HEK293 (cell line): ENCODE results near the gene SEM1.

ENCODE experiments used
- CTCF ChIA-PET: fragments of 350-600 bp; formaldehyde crosslinking; extraction: SDS; loops from one replicate; lab custom pipeline; 2021; ENCODE audit warnings: antibody characterized with exemption; lab: Yijun Ruan, JAX
- POLR2A ChIA-PET: fragments of 300-600 bp; formaldehyde crosslinking; extraction: SDS; loops from one replicate; lab custom pipeline; 2020; ENCODE audit warnings: antibody characterized with exemption, inconsistent platforms; lab: Yijun Ruan, JAX
- H3K27ac ChIP-seq: fragments of 200-500 bp; sonication (Bioruptor generic); 2 replicates; pipeline ENCODE4 v1.5.1; 2014; ENCODE audit warnings: low read depth, low read length, control low read depth, inconsistent platforms; ENCODE audit errors: extremely low read depth
- H3K36me3 ChIP-seq, 2 experiments: fragments of 200-500 bp in 1 of 2; sonication (Bioruptor generic) in 1 of 2; 1 replicate in 1 of 2; 2 replicates in 1 of 2; pipeline ENCODE4 v1.5.1; 2014 to 2017; ENCODE audit warnings: inconsistent platforms in 2 of 2, low read length in 2 of 2; ENCODE audit not compliant: control insufficient read depth in 2 of 2, insufficient read depth in 1 of 2
- H3K4me1 ChIP-seq: fragments of 200-500 bp; sonication (Bioruptor generic); 2 replicates; pipeline ENCODE4 v1.5.1; 2014; ENCODE audit warnings: mild to moderate bottlenecking, low read length, inconsistent platforms; ENCODE audit not compliant: control insufficient read depth, insufficient read depth
- H3K4me3 ChIP-seq: 2 replicates; pipeline ENCODE4 v1.5.1; 2011; ENCODE audit warnings: low read depth, mild to moderate bottlenecking, control low read depth, low read length, moderate library complexity
- H3K9me3 ChIP-seq: fragments of 200-500 bp; sonication (Bioruptor generic); 2 replicates; pipeline ENCODE4 v1.5.1; 2014; ENCODE audit warnings: low read depth, low read length, inconsistent platforms; ENCODE audit not compliant: control insufficient read depth, insufficient read depth
- ATF2 ChIP-seq: fragments of 450-650 bp; formaldehyde crosslinking; IDR thresholded peaks from 2 replicates; pipeline ENCODE4 v1.5.1; 2016; ENCODE audit warnings: missing biosample characterization, missing genetic modification characterization, low read depth
- ELK4 ChIP-seq: IDR thresholded peaks from 2 replicates; pipeline ENCODE4 v1.6.1; 2011; ENCODE audit warnings: mild to moderate bottlenecking, low read depth, low read length, borderline replicate concordance
- GLI4 ChIP-seq: fragments of 450-650 bp; formaldehyde crosslinking; IDR thresholded peaks from 2 replicates; pipeline ENCODE4 v1.5.1; 2016; ENCODE audit warnings: missing biosample characterization, missing genetic modification characterization
- HOXA7 ChIP-seq: sonication (generic); formaldehyde crosslinking; IDR thresholded peaks from 2 replicates; pipeline ENCODE4 v1.8.1; 2022; ENCODE audit warnings: missing genetic modification reagents, borderline replicate concordance
- KLF7 ChIP-seq: fragments of 450-650 bp; formaldehyde crosslinking; IDR thresholded peaks from 2 replicates; pipeline ENCODE4 v1.5.1; 2016; ENCODE audit warnings: missing biosample characterization, missing genetic modification characterization, borderline replicate concordance
- KLF8 ChIP-seq: fragments of 450-650 bp; formaldehyde crosslinking; IDR thresholded peaks from 2 replicates; pipeline ENCODE4 v1.5.1; 2016; ENCODE audit warnings: missing biosample characterization, missing genetic modification characterization
- KLF9 ChIP-seq: fragments of 450-650 bp; formaldehyde crosslinking; IDR thresholded peaks from 2 replicates; pipeline ENCODE4 v1.5.1; 2016; ENCODE audit warnings: missing biosample characterization, missing genetic modification characterization, low read depth
- PRDM2 ChIP-seq: fragments of 450-650 bp; formaldehyde crosslinking; IDR thresholded peaks from 2 replicates; pipeline ENCODE4 v1.5.1; 2016; ENCODE audit warnings: missing biosample characterization, missing genetic modification characterization, borderline replicate concordance
- SP2 ChIP-seq: fragments of 450-650 bp; formaldehyde crosslinking; IDR thresholded peaks from 2 replicates; pipeline ENCODE4 v1.5.1; 2016; ENCODE audit warnings: missing biosample characterization, missing genetic modification characterization
- ZBTB1 ChIP-seq: fragments of 450-650 bp; formaldehyde crosslinking; IDR thresholded peaks from 2 replicates; pipeline ENCODE4 v1.5.1; 2016; ENCODE audit warnings: missing biosample characterization, missing genetic modification characterization
- ZBTB48 ChIP-seq: fragments of 450-650 bp; formaldehyde crosslinking; IDR thresholded peaks from 2 replicates; pipeline ENCODE4 v1.5.1; 2016; ENCODE audit warnings: missing biosample characterization, missing genetic modification characterization
- ZBTB8A ChIP-seq: fragments of 450-650 bp; formaldehyde crosslinking; IDR thresholded peaks from 2 replicates; pipeline ENCODE4 v1.5.1; 2016; ENCODE audit warnings: missing biosample characterization, missing genetic modification characterization
- ZNF121 ChIP-seq: fragments of 450-650 bp; formaldehyde crosslinking; IDR thresholded peaks from 2 replicates; pipeline ENCODE4 v1.5.1; 2016; ENCODE audit warnings: missing biosample characterization, missing genetic modification characterization
- ZNF211 ChIP-seq: fragments of 450-650 bp; formaldehyde crosslinking; IDR thresholded peaks from 2 replicates; pipeline ENCODE4 v1.5.1; 2016; ENCODE audit warnings: low read depth, missing biosample characterization, missing genetic modification characterization
- ZNF223 ChIP-seq: fragments of 450-650 bp; formaldehyde crosslinking; IDR thresholded peaks from 2 replicates; pipeline ENCODE4 v1.5.1; 2016; ENCODE audit warnings: missing biosample characterization, missing genetic modification characterization
- ZNF341 ChIP-seq: fragments of 450-650 bp; formaldehyde crosslinking; IDR thresholded peaks from 2 replicates; pipeline ENCODE4; 2016; ENCODE audit warnings: low read depth, missing biosample characterization, missing genetic modification characterization
- ZNF362 ChIP-seq: fragments of 450-650 bp; formaldehyde crosslinking; IDR thresholded peaks from 2 replicates; pipeline ENCODE4 v1.5.1; 2016; ENCODE audit warnings: missing biosample characterization, missing genetic modification characterization
- ZNF433 ChIP-seq: fragments of 450-650 bp; formaldehyde crosslinking; IDR thresholded peaks from 2 replicates; pipeline ENCODE4 v1.5.1; 2016; ENCODE audit warnings: missing biosample characterization, missing genetic modification characterization, low read depth
- ZNF449 ChIP-seq: fragments of 450-650 bp; formaldehyde crosslinking; IDR thresholded peaks from 2 replicates; pipeline ENCODE4 v1.5.1; 2017; ENCODE audit warnings: missing biosample characterization, mild to moderate bottlenecking, missing genetic modification characterization, moderate library complexity
- ZNF501 ChIP-seq: fragments of 450-650 bp; formaldehyde crosslinking; IDR thresholded peaks from 2 replicates; pipeline ENCODE4 v1.5.1; 2016; ENCODE audit warnings: missing biosample characterization, missing genetic modification characterization
- ZNF514 ChIP-seq: fragments of 450-650 bp; formaldehyde crosslinking; IDR thresholded peaks from 2 replicates; pipeline ENCODE4 v1.5.1; 2016; ENCODE audit warnings: missing biosample characterization, missing genetic modification characterization
- ZNF529 ChIP-seq: fragments of 450-650 bp; formaldehyde crosslinking; IDR thresholded peaks from 2 replicates; pipeline ENCODE4 v1.5.1; 2017; ENCODE audit warnings: missing genetic modification characterization, missing biosample characterization; ENCODE audit not compliant: insufficient replicate concordance
- ZNF530 ChIP-seq: fragments of 450-650 bp; formaldehyde crosslinking; IDR thresholded peaks from 2 replicates; pipeline ENCODE4 v1.5.1; 2016; ENCODE audit warnings: low read depth, missing biosample characterization, missing genetic modification characterization
- ZNF544 ChIP-seq: fragments of 450-650 bp; formaldehyde crosslinking; IDR thresholded peaks from 2 replicates; pipeline ENCODE4 v1.5.0; 2017; ENCODE audit warnings: missing biosample characterization, missing genetic modification characterization
- ZNF558 ChIP-seq: fragments of 450-650 bp; formaldehyde crosslinking; IDR thresholded peaks from 2 replicates; pipeline ENCODE4 v1.5.1; 2016; ENCODE audit warnings: missing biosample characterization, missing genetic modification characterization
- ZNF585B ChIP-seq: fragments of 450-650 bp; formaldehyde crosslinking; IDR thresholded peaks from 2 replicates; pipeline ENCODE4 v1.5.1; 2016; ENCODE audit warnings: missing biosample characterization, missing genetic modification characterization
- ZNF701 ChIP-seq: fragments of 450-650 bp; formaldehyde crosslinking; IDR thresholded peaks from 2 replicates; pipeline ENCODE4 v1.5.1; 2016; ENCODE audit warnings: missing biosample characterization, missing genetic modification characterization

SEM1 gene

GRCh38 chr7:96685755-96686154, 23.9 kb downstream of the SEM1 start (continued):
- TF ChIP-seq PRDM2 (tag by site-specific recombination) (no peak), ZBTB48 (tag by site-specific recombination) (no peak), ZNF529 (tag by site-specific recombination) (no peak), ZNF449 (no peak), KLF7 (no peak), ZNF530 (tag by site-specific recombination) (no peak), ZNF501 (tag by site-specific recombination) (no peak), ZNF211 (tag by site-specific recombination) (no peak), ZNF558 (no peak), SP2 (tag by site-specific recombination) (no peak)

- Histone ChIP-seq H3K4me3 (no peak overlapping the region), H3K36me3 (peaks cover 10 to 14% of the 10 kb centered on the region in 2 experiments; a peak in 2 of 3 replicates), H3K27ac (no peak overlapping the region), H3K4me1 (no peaks in the 10 kb centered on the region), H3K9me3 (no peaks in the 10 kb centered on the region)
- ChIA-PET POLR2A (no interaction called here), CTCF (interaction anchor here (0.8 kb wide), 1 partner anchor 342 kb away, joined by 3 read pairs; no protein-coding TSS in a partner anchor)
- no peak for TF ChIP-seq ZNF544 (tag by site-specific recombination)
- no peak for TF ChIP-seq KLF8
- no peak for TF ChIP-seq ZNF701
- no peak for TF ChIP-seq KLF9 (tag by site-specific recombination)
- no peak for TF ChIP-seq ZNF585B (tag by site-specific recombination)
- no peak for TF ChIP-seq ZBTB8A
- no peak for TF ChIP-seq ZNF433 (tag by site-specific recombination)
- TF ChIP-seq ZBTB1 (tag by site-specific recombination) = no peak
- no peak for TF ChIP-seq ZNF501 (tag by site-specific recombination)
- TF ChIP-seq ATF2 = no peak
- TF ChIP-seq GLI4 (tag by site-specific recombination) = no peak
- no peak for TF ChIP-seq ZNF341 (tag by site-specific recombination)
- TF ChIP-seq ZNF558 = no peak
- TF ChIP-seq HOXA7 (CRISPR knock-in tag) = no peak
- no peak for TF ChIP-seq ZNF362 (tag by site-specific recombination)
- no peak for TF ChIP-seq ZNF223 (tag by site-specific recombination)
- no peak for TF ChIP-seq ELK4
- no peak for TF ChIP-seq ZNF121 (tag by site-specific recombination)
- no peak for TF ChIP-seq ZNF514
These were observed 24.3 kb downstream of the SEM1 start for GRCh38 chr7:96685353-96685752.
